Mammary epithelial cell (primary cell): ENCODE results near the gene NAP1L4.

Experiments
- CTCF ChIP-seq, 2 donors: IDR thresholded peaks in 1 of 2; conservative IDR thresholded peaks in 1 of 2; 2 replicates each; pipeline ENCODE4 v1.5.1; 2011 to 2012; ENCODE audit warnings: inconsistent platforms in 2 of 2, low read length in 2 of 2, mild to moderate bottlenecking in 2 of 2, control low read depth in 1 of 2, low read depth in 1 of 2; ENCODE audit not compliant: insufficient read depth in 1 of 2; ENCODE audit errors: extremely low read depth in 1 of 2
- EZH2 ChIP-seq: IDR thresholded peaks from 2 replicates; pipeline ENCODE4 v1.6.1; 2012; ENCODE audit warnings: low read length, inconsistent platforms, borderline replicate concordance

DNA sequence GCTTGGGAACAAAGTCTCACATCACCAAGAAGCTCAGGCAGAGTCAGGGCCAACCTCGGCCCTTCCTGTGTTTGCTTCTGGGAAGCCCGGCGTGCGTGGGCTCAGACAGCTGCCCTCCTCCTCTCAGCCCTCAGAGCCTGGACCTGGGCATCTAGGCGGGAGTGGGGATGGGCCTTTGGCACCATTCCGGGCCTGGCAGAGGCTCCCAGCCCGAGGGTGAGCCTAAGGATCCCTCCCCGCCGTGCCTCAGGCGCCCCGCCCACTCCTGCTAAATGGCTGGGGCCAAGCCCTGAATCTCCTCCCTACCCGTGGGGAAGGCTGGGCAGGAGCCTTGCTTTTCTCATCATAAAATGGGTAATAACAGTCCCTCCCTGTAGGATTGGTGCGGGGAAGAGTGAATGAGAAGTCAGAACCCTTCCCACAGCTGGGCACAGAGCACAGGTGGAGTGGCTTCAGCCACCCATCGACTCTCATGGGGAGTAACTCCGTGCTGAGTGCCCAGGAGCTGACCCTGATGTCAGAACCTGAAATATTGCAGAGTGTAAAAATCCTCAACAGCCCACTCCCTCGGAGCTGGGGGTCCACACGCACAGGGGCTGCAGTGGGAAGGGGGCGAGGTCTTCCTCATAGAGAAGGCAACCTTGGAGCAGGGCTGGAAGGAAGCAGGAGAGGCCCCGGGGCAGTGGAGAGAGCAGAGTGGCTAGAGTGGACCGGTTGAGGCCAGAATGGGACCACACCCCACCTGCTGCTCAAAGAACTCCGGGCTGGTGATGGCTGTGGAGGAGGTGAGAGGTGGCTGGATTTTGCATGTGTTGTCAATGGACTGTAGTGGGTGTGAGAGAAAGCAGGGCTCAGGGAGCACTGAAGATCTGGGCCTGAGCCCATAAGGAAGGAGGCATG is 87.7 kb downstream of the NAP1L4 start:
- TF ChIP-seq CTCF (conservative IDR thresholded peaks at IDR 0.05 in 1 of 2, IDR thresholded peaks at IDR 0.05 in 1 of 2; ENCODE audit: extremely low read depth in 1 of 2, insufficient read depth in 1 of 2, low read depth in 1 of 2, low read length in 2 of 2): no peak
- TF ChIP-seq EZH2: no peak
